ENCODE measurements around the gene P2RY14.

Gene P2RY14

GRCh38 chr3:151300539-151300938, 22.2 kb upstream of the P2RY14 start:
- no peak for DNase-seq

DNA sequence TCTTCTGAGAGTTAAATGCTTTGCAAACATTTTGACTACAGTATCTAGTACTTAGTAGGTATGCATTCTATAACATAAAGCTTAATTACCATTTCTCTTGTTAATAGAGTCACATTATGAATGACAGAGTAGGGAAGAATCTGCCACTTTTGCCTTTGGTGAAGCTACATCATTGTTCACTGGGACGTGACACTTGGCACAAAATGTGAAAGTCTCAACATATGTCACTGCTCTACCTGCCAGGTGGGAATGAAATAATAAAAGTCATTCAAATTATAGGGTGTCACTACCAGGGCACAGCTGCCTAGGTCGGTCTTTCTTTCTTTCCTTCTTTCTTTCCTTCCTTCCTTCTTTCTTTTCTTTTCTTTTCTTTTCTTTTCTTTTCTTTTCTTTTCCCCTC, 20.7 kb upstream of the P2RY14 start:
- no peak for DNase-seq

DNA sequence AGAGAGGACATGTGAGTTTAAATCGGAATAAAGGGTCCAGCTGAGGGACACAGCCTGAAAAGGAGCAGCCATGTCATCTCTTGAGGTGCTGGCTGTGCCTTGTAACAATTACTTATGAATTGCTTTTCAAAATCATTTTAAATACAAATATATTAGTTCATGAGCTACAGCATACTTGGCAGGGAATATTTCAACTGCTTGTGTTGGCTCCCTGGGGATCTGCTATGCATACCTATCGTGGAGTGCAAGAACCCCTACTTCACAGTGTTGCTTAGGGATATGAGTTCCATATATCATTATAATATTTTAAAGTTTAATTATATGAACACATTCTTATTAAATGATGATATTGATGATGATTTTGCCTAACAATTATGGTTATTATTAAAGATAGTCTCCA, 19.1 kb upstream of the P2RY14 start:
- no peak for DNase-seq

DNA sequence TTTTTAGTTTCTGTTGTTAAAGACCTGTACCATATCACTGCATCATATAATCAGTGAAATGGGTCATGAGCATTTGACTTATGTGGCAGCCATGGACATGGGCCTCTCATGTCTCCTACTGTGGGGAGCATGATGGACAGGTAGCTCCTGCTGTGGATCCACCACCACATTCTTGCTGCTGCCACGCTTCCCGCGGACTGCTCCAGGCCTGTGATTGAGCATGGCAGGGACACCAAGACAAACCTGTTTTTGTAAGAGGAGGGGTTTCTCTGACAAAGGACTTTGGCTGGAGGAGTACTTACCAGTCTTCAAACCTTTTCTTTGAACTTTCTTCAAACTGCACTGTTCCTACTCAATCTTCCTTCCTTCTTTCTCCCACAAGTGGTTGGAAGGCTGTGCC, 17.9 kb upstream of the P2RY14 start:
- no peak for DNase-seq

DNA sequence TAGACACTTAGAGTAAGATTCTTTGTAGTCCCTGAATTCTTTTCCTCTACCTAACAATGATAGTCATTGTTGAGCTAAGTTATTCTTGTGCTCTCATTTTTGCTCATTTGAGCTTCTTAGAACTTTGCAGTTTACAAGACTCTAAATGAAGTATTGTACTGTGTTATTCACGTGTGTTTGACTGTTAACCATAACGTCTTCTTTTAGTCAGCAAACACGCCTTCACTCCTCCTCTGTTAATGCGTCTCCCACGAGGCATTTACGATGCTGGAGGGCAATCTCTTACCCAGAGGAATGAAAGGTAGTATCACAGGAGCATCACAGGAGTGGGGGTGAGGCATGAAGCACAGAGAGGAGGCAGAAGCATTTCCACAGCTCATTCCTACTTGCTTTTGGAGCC, 14.8 kb upstream of the P2RY14 start:
- DNase-seq, result no peak

DNA sequence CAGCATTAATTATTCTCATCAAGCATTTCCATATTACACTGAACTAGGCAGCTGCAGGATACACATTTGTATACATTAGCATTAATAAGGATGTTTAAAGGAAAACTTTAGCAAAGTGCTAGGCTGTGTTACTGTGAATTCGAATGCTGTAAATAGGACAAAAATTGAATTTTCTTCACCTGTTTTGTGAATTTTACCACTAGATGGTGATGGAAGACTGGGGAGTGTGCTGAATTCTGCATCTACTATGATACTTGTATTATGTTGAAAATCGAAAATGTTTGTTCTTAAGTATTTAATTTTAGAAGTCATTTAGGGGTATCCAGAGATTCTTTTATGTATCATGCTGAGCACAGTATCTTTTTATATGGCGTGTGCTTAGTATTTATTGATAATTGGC, 12.3 kb upstream of the P2RY14 start:
- DNase-seq, result no peak

- DNase-seq, result no peak
Observed at GRCh38 chr3:151289445-151289844, 11.1 kb upstream of the P2RY14 start.

GRCh38 chr3:151285940-151286339, 7.6 kb upstream of the P2RY14 start:
- no peak for DNase-seq

GRCh38 chr3:151283907-151284461, 5.6 kb upstream of the P2RY14 start:
- no peak for DNase-seq

DNA sequence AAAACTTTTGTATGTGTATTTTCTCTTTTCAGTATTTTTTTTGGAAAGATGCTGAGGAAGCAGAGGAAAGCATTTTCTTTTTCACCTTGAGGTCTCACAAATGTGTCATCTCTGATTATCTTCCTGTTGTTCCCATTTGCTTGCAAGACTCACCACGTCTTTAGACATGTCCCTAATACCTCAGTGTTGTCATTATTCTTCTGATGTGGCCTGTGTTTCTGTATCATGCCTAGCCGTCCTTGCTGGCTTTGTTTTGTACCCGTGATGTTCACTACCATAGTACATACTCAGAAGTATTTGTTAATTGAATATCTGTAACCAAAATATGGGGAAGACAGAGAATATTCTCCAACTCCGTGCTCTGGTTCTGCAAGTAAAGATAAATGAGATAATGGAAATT, 5.0 kb upstream of the P2RY14 start:
- DNase-seq, result no peak

GRCh38 chr3:151282921-151283320, 4.6 kb upstream of the P2RY14 start:
- no peak for DNase-seq

GRCh38 chr3:151281671-151282324, 3.5 kb upstream of the P2RY14 start:
- DNase-seq, result no peak

GRCh38 chr3:151276687-151277042, 1.7 kb downstream of the P2RY14 start:
- DNase-seq, result no peak

DNA sequence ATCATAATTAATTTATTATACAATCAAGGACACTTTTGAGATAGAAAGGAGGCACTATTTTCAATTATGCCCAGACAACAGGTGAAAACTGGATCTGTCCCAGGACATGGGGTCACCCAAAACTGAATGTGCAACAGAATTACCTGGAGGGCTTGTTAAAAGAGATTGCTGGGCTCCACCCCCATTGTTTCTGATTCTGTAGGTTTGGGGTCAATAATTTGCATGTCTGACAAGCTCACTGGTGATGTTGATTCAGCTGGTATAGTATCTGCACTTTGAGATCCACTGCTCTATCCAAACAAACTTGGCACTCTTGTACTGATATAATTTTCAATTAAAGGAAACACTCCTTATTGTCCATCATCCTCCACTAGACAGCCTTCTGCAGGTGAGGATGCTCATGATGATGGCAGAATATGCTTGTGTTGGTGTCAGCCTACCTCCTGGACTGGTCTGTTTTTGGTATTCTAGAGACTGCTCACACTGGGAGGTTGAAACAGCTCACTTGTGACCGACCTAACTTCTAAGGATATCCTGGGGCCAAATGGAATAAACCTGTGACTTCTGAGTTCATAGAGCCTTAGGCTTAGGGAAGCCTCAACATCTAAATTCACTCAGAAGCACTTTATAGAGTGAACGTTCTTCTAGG, 2.2 kb downstream of the P2RY14 start:
- no peak for DNase-seq

- DNase-seq, result no peak
Observed at GRCh38 chr3:151275091-151275490, 3.3 kb downstream of the P2RY14 start.

- DNase-seq, result no peak
Observed at GRCh38 chr3:151269631-151270030, 8.7 kb downstream of the P2RY14 start.

GRCh38 chr3:151268267-151269235, 9.8 kb downstream of the P2RY14 start:
- no peak for DNase-seq

DNA sequence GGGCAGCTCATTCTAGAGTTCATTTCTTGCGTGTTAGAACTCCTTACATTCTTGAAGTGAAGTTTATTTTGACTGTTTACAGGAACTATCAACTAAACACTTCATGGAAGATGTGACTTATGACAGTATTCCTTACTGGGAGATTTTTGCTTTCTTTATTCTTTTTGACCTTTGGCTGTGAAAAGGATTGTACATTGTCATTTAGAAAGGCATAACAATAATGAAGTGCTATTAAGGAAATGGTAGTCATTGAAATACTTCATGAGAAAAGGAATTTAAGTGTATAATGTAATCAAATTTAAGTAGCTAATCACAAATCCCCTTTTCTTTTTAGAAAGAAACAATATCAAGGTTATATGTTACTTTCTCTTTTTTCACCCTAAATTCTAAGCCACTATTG, 11.3 kb downstream of the P2RY14 start:
- DNase-seq, result no peak

GRCh38 chr3:151265866-151266265, 12.5 kb downstream of the P2RY14 start:
- no peak for DNase-seq

- no peak for DNase-seq
Observed at GRCh38 chr3:151265166-151265565, 13.2 kb downstream of the P2RY14 start.

DNA sequence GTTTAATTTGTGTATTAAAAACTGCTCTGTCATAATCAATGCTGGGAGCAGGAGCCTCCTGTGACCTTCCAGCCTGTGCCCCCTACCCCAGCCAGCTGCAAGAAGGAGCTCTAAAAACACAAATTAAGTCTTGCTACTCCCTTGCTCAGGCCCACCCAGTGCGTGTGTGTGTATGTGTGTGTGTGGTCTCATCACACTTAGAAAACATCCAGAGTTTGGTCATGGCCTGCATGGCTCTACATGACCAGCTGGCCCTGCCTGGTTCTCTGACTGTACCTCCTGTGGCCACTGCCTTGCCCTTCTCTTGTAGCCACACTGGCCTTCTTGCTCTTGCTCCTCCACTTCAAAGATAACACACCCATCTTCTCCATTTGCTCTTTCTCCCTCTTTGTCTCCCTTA, 13.7 kb downstream of the P2RY14 start:
- no peak for DNase-seq

- DNase-seq, result no peak
Observed at GRCh38 chr3:151262871-151263525, 15.3 kb downstream of the P2RY14 start.

DNA sequence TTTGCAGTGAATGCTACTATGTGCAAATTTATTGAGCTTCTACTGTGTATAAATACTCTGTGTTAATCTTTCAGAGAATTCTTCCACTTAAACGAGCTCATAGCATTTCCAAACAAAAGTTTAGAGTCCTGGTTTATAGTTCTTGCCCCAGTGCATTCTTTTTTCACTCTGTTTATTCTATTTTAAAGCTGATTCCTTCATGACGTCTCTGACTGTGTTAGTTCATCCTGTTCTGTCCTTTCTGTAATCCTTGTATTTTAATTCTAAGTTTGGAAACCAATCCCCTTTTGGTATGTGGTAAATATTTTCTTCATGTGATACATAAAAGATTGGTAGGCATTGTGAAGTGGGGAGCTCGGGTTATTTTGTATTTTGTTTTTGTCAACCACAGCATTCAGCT, 18.7 kb downstream of the P2RY14 start:
- DNase-seq, result no peak

All from effector CD4-positive, alpha-beta T cell (primary cell).